ENCODE measurements around the gene COL18A1.
"Not testable (repeated sequence)": the region's sequence is repeated elsewhere in the genome, so short reads cannot be mapped to it uniquely, and the experiment has no call there.

- TF ChIP-seq POLR2A (IDR thresholded peaks at IDR 0.05); CTCF (IDR thresholded peaks at IDR 0.05 in 8 of 11, conservative IDR thresholded peaks at IDR 0.05 in 3 of 11); POLR2AphosphoS5 (IDR thresholded peaks at IDR 0.05): not testable (repeated sequence)
Measured at GRCh38 chr21:45503226-45503625, 98.3 kb downstream of the COL18A1 start.

All from spleen (tissue), 7 donors.